ENCODE data around the gene LCE1F. TPM values are rescaled to one million over a fixed set of nuclear protein-coding genes. Genes with fewer than 3 reads are reported as not detected.

Gene LCE1F
- total RNA-seq, 1 experiment from 2014 or later: not detected

DNA sequence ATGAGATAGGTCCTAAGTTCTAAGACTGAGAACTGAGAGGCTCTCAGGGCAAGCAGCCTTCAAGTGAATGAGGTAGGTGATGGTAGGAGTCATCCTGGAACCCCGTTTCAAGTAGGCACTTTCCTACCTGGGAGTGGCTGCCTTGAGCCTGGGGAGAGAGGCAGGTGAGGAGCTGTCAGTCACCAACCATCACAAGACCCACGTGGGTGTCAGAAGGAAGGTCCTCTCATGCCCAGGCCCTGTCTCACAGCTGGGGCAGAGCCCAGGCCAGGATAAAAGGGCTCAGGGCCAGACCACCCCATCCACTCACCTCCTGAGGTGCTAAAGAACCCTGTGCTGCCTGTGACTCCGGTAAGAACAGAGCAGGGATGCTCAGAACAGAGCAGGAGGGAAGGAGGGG is 21.5 kb downstream of the LCE1F start, which contains the start of gene LCE1D:
Gene LCE1D, plus strand, starts transcription at position 301 of the 400 bp plus-strand sequence. CDS start 1,074 bp downstream, outside the sequence.
- H3K4me1 Mint-ChIP-seq: no peaks in the 10 kb centered on the region
- no peak for DNase-seq (ENCODE audit: low spot score)
- no peak within 1 kb of the TSS for H3K4me3 Mint-ChIP-seq
- ChIA-PET CTCF (no interaction called here), POLR2A (no interaction called here)
- H3K9me3 Mint-ChIP-seq: peaks cover 82% of the 10 kb centered on the region
- peaks cover 66% of the 10 kb centered on the region for H3K36me3 Mint-ChIP-seq
- no peaks in the 10 kb centered on the region; the same call in 1 of the 2 replicates for H3K27me3 Mint-ChIP-seq (ENCODE audit: low read depth)
- no peak for ATAC-seq
- TF ChIP-seq, protein P1, sequence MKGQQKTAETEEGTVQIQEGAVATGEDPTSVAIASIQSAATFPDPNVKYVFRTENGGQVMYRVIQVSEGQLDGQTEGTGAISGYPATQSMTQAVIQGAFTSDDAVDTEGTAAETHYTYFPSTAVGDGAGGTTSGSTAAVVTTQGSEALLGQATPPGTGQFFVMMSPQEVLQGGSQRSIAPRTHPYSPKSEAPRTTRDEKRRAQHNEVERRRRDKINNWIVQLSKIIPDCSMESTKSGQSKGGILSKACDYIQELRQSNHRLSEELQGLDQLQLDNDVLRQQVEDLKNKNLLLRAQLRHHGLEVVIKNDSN (CRISPR knock-in tag; IDR thresholded peaks at IDR 0.05): no peak
- TF ChIP-seq STAT6 (CRISPR knock-in tag; conservative IDR thresholded peaks at IDR 0.05; ENCODE audit: low read depth): no peak
- TF ChIP-seq NFE2L1 (CRISPR knock-in tag; IDR thresholded peaks at IDR 0.05): no peak
- no peak for TF ChIP-seq EMX1 (CRISPR knock-in tag; IDR thresholded peaks at IDR 0.05)
- TF ChIP-seq NFATC4 (CRISPR knock-in tag; IDR thresholded peaks at IDR 0.05): no peak
- TF ChIP-seq ETV6 (CRISPR knock-in tag; IDR thresholded peaks at IDR 0.05): no peak
- TF ChIP-seq, protein P2, sequence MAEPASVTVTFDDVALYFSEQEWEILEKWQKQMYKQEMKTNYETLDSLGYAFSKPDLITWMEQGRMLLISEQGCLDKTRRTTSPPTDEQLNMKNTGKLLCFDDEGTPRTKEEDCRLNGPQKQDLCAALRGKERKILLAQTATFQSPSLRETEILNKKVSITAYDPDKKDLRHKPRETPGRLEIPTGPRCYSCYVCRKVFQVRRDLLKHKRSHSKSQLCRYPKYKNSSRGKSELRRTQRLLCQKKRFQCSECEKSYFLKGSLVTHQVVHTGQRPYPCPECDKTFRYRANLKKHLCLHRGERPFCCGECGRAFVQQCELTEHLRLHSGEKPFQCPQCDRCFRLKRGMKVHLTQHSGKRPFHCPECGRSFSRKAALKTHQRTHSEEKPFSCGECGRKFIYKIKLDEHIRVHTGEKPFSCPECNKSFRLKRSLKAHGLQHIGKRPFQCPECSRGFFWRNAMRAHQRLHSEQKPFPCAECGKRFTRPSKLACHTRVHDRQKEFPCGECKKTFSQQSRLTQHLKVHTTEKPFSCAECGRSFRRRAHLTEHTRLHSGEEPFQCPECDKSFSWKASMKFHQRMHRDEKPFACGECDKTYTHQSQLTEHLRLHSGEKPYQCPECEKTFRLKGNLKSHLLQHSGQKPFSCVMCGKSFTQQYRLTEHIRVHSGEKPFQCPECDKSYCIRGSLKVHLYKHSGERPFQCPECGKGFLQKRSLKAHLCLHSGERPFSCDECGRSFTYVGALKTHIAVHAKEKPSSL (CRISPR knock-in tag; conservative IDR thresholded peaks at IDR 0.05): no peak
- TF ChIP-seq TEAD4 (CRISPR knock-in tag; IDR thresholded peaks at IDR 0.05): no peak
- TF ChIP-seq MYBL2 (CRISPR knock-in tag; IDR thresholded peaks at IDR 0.05): no peak
- TF ChIP-seq FOXP4 (CRISPR knock-in tag; IDR thresholded peaks at IDR 0.05): no peak
- no peak within 1 kb of the TSS for H3K27ac Mint-ChIP-seq

- DNase-seq (ENCODE audit: low spot score) (no peak), ATAC-seq (no peak)
- TF ChIP-seq ELF4 (CRISPR knock-in tag; IDR thresholded peaks at IDR 0.05; ENCODE audit: low read depth) (no peak), TP53 (CRISPR knock-in tag; IDR thresholded peaks at IDR 0.05) (no peak)
- POLR2A ChIA-PET: no interaction called here
- Mint-ChIP-seq H3K4me1 (no peaks in the 10 kb centered on the region), H3K27me3 (ENCODE audit: low read depth) (peaks cover 8% of the 10 kb centered on the region), H3K36me3 (peaks cover 73% of the 10 kb centered on the region), H3K4me3 (no peak overlapping the region), H3K9me3 (peaks cover 87% of the 10 kb centered on the region), H3K27ac (no peak overlapping the region)
- CTCF ChIA-PET: no interaction called here
These were observed 26.4 kb downstream of the LCE1F start for GRCh38 chr1:152801333-152801732.

DNA sequence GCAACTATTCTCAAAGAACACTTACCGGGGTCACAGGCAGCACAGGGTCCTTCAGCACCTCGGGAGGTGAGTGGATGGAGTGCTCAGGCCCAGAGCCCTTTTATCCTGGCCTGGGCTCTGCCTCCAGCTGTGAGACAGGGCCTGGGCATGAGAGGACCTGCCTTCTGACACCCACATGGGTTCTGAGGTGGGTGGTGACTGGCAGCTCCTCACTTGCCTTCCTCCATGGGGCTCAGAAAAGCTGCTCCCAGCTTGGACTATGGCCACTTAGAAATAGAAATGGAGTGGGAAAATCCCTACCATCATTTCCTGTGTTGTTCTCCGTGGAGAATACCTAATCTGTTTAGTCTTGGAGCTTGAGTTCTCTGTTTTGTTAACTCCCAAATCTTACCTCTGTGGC is 31.6 kb downstream of the LCE1F start, which contains the start of gene LCE1C:
Gene LCE1C, minus strand, starts transcription at position 76 of the 400 bp plus-strand sequence. CDS start 1,173 bp downstream, outside the sequence.
- peaks cover 88% of the 10 kb centered on the region for H3K9me3 Mint-ChIP-seq
- TF ChIP-seq PRRX2 (CRISPR knock-in tag; IDR thresholded peaks at IDR 0.05): no peak
- TF ChIP-seq FOXP1 (CRISPR knock-in tag; IDR thresholded peaks at IDR 0.05; ENCODE audit: borderline replicate concordance): no peak
- TF ChIP-seq, protein P2 (CRISPR knock-in tag; conservative IDR thresholded peaks at IDR 0.05): no peak
- TF ChIP-seq TEAD1 (CRISPR knock-in tag; IDR thresholded peaks at IDR 0.05): no peak
- no peak for TF ChIP-seq CDX4 (CRISPR knock-in tag; IDR thresholded peaks at IDR 0.05; ENCODE audit: borderline replicate concordance)
- ChIA-PET CTCF (no interaction called here), POLR2A (no interaction called here)
- peaks cover 8% of the 10 kb centered on the region for H3K27me3 Mint-ChIP-seq (ENCODE audit: low read depth)
- H3K4me1 Mint-ChIP-seq: no peaks in the 10 kb centered on the region
- no peak within 1 kb of the TSS for H3K4me3 Mint-ChIP-seq
- ATAC-seq: no peak
- no peak within 1 kb of the TSS for H3K27ac Mint-ChIP-seq
- DNase-seq (ENCODE audit: low spot score): no peak
- H3K36me3 Mint-ChIP-seq: peaks cover 70% of the 10 kb centered on the region

Measured in WTC11 (cell line).